ENCODE data around the gene PTCD3.
A peak's percentile ranks its signal among the peaks of the same experiment; 100 is the strongest.

Gene PTCD3

DNA sequence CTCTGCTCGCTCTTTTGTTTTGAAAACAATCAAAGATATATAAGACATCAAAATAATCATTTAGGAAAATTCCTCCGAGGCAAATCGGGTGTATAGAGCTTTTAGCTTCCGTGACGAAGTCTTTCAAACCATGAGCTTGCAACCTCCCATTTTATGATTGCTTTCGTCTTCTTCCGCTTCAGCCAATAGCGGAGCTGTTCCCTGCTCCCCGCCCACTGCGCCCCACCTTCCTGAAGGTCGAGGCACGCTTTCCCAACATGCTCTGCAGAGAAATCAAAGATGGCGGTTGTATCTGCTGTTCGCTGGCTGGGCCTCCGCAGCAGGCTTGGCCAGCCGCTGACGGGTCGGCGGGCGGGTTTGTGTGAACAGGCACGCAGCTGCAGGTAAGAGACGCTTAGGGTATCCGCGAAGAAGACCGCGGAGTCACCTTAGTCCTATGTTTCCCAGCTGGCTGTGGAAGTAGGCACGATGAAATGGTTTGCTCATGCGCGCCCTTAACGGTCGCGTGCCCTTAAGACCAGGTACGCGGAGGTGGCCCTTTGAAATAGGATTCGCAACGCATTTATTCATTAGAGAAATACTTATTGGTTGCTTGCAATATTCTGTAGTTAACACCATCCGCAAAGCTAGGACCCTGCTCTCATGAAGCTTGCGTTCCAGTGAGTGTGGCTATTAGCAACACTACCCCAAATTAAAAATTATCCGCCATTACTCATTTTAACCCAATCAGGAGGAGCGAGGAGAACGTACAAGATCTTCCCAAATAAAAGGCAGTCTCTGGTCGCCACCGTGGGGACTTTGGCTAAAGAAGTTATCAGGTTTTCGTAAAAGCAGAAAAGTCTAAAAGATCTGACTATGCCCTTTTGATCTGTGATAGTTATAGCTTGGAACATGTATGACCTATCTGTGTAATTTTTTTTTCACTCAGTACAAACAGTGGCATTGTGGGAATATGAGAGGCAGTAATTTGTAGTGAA, at the start of gene PTCD3:
Gene PTCD3, plus strand, starts transcription at position 267 of the 977 bp plus-strand sequence. Its CDS starts 13 bp downstream, at position 280.
- TF ChIP-seq CTCF (IDR thresholded peaks at IDR 0.05; ENCODE audit: insufficient read depth, low read length, poor library complexity, severe bottlenecking), result no peak
- H3K27me3 ChIP-seq (replicated peaks; ENCODE audit: control insufficient read depth, insufficient read depth, low read length), result no peaks in the 10 kb centered on the region
- H3K36me3 ChIP-seq (ENCODE audit: control insufficient read depth, insufficient read depth, low read length), result peaks cover 6% of the 10 kb centered on the region
- H3K4me3 ChIP-seq (replicated peaks; ENCODE audit: low read depth, low read length), result peak within 1 kb of the TSS; percentile 85
- peak; percentile 91 for DNase-seq (ENCODE audit: extremely low read depth, insufficient read length)

DNA sequence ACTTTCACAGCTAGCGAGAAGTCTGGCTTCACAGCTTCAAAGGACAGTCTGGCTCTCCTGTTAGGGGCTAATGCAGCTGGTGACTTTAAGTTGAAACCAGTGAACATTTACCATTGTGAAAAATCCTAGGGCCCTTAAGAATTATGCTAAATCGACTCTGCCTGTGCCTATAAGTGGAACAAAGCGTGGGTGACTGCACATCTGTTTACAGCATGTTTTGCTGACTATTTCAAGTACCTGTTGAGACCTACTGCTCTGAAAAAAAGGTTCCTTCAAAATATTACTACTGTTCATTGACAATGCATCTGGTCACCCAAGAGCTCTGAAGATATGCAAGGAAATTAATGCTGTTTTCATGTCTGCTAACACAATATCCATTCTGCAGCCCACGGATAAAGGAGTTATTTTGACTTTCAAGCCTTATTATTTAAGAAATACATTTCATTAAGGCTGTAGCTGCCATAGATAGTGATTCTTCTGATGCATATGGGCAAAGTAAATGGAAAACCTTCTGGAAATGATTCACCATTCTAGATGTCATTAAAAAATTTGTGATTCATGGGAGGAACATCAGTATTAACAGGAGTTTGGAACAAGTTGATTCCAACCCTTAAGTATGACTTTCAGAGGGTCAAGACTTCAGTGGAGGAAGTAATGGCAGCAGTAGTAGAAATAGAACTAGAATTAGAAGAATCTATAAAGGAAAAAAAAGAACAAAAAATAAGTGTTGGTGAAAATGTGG, 49.3 kb upstream of the PTCD3 start:
- Histone ChIP-seq H3K4me3 (replicated peaks; ENCODE audit: low read depth, low read length) (no peak overlapping the region), H3K36me3 (ENCODE audit: control insufficient read depth, insufficient read depth, low read length) (peaks cover 22% of the 10 kb centered on the region), H3K27me3 (replicated peaks; ENCODE audit: control insufficient read depth, insufficient read depth, low read length) (no peaks in the 10 kb centered on the region)
- no peak for DNase-seq (ENCODE audit: extremely low read depth, insufficient read length)
- TF ChIP-seq CTCF (IDR thresholded peaks at IDR 0.05; ENCODE audit: insufficient read depth, low read length, poor library complexity, severe bottlenecking), result no peak

- H3K4me3 ChIP-seq (replicated peaks; ENCODE audit: low read depth, low read length), result no peak overlapping the region
- no peak for DNase-seq (ENCODE audit: extremely low read depth, insufficient read length)
- TF ChIP-seq CTCF (IDR thresholded peaks at IDR 0.05; ENCODE audit: insufficient read depth, low read length, poor library complexity, severe bottlenecking), result no peak
Observed at GRCh38 chr2:86062043-86062442, 44.0 kb upstream of the PTCD3 start.

GRCh38 chr2:86064006-86064405, 42.0 kb upstream of the PTCD3 start:
- DNase-seq (ENCODE audit: extremely low read depth, insufficient read length), result no peak
- peaks cover 16% of the 10 kb centered on the region for H3K36me3 ChIP-seq (ENCODE audit: control insufficient read depth, insufficient read depth, low read length)
- no peak overlapping the region for H3K4me3 ChIP-seq (replicated peaks; ENCODE audit: low read depth, low read length)
- no peak for TF ChIP-seq CTCF (IDR thresholded peaks at IDR 0.05; ENCODE audit: insufficient read depth, low read length, poor library complexity, severe bottlenecking)
- no peaks in the 10 kb centered on the region for H3K27me3 ChIP-seq (replicated peaks; ENCODE audit: control insufficient read depth, insufficient read depth, low read length)

More at GRCh38 chr2:86062043-86062442, 44.0 kb upstream of the PTCD3 start:
- Histone ChIP-seq H3K27me3 (replicated peaks; ENCODE audit: control insufficient read depth, insufficient read depth, low read length) (no peaks in the 10 kb centered on the region), H3K36me3 (ENCODE audit: control insufficient read depth, insufficient read depth, low read length) (peaks cover 16% of the 10 kb centered on the region)

DNA sequence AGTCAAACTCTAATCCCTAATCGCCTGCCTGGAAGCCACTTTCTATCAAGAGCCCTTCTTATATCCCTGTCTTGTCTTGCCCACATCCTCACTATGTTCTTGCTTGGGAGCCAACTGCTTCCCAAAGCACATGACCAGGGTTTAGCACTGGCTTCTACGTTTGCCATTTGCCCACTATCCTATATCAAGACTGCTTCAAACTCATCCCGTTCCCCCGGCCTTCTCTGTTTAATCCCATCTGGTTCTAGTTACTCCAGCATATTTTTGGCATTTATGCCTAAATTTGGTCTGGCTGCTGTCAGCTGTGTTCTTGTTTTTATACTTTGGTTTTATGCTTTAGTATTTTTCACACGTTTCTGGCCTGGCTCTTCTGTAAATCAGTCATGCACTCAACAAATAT, 40.5 kb upstream of the PTCD3 start:
- H3K36me3 ChIP-seq (ENCODE audit: control insufficient read depth, insufficient read depth, low read length), result peaks cover 19% of the 10 kb centered on the region
- no peak overlapping the region for H3K4me3 ChIP-seq (replicated peaks; ENCODE audit: low read depth, low read length)
- H3K27me3 ChIP-seq (replicated peaks; ENCODE audit: control insufficient read depth, insufficient read depth, low read length), result no peaks in the 10 kb centered on the region
- TF ChIP-seq CTCF (IDR thresholded peaks at IDR 0.05; ENCODE audit: insufficient read depth, low read length, poor library complexity, severe bottlenecking), result no peak
- DNase-seq (ENCODE audit: extremely low read depth, insufficient read length), result no peak
